ENCODE results near the gene REG3G. TPM values are rescaled to one million over a fixed set of nuclear protein-coding genes. Genes with fewer than 3 reads are reported as not detected.

Gene REG3G
- total and polyA plus RNA-seq, 2 donors (not counting 1 experiment from before 2014, with no cell fraction given) = not detected

GRCh38 chr2:78982638-78983330 lies 42.7 kb upstream of the REG3G start:
- TF ChIP-seq, protein P1, sequence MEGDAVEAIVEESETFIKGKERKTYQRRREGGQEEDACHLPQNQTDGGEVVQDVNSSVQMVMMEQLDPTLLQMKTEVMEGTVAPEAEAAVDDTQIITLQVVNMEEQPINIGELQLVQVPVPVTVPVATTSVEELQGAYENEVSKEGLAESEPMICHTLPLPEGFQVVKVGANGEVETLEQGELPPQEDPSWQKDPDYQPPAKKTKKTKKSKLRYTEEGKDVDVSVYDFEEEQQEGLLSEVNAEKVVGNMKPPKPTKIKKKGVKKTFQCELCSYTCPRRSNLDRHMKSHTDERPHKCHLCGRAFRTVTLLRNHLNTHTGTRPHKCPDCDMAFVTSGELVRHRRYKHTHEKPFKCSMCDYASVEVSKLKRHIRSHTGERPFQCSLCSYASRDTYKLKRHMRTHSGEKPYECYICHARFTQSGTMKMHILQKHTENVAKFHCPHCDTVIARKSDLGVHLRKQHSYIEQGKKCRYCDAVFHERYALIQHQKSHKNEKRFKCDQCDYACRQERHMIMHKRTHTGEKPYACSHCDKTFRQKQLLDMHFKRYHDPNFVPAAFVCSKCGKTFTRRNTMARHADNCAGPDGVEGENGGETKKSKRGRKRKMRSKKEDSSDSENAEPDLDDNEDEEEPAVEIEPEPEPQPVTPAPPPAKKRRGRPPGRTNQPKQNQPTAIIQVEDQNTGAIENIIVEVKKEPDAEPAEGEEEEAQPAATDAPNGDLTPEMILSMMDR (conservative IDR thresholded peaks at IDR 0.05 in 1 of 2, IDR thresholded peaks at IDR 0.05 in 1 of 2; ENCODE audit: low read depth in 1 of 2, low read length in 2 of 2) = no peak
- TF ChIP-seq EZH2 (IDR thresholded peaks at IDR 0.05; ENCODE audit: low read length, missing control alignments) = no peak
- Histone ChIP-seq H3K9me3 (ENCODE audit: control insufficient read depth, insufficient read depth, low read depth, low read length) (no peaks in the 10 kb centered on the region), H3K27me3 (ENCODE audit: control insufficient read depth, insufficient read depth, low read length) (no peaks in the 10 kb centered on the region), H4K20me1 (ENCODE audit: control insufficient read depth, extremely low read depth, insufficient read depth, low read length) (no peaks in the 10 kb centered on the region), H3K4me1 (ENCODE audit: control insufficient read depth, extremely low read depth, insufficient read depth, low read length) (no peaks in the 10 kb centered on the region), H3K9ac (ENCODE audit: insufficient read depth, low read length) (no peak overlapping the region), H3K4me3 (replicated peaks in 1 of 4; ENCODE audit: control extremely low read depth in 1 of 4, insufficient read depth in 1 of 4, low read depth in 3 of 4, low read length in 4 of 4) (no peak overlapping the region), H3K4me2 (ENCODE audit: extremely low read depth, insufficient read depth, low read length) (no peak overlapping the region), H3K36me3 (ENCODE audit: control insufficient read depth, insufficient read depth, low read length) (no peaks in the 10 kb centered on the region), H2AFZ (ENCODE audit: low read length) (no peak overlapping the region), H3K27ac (ENCODE audit: insufficient read depth, low read length) (no peak overlapping the region), H3K79me2 (ENCODE audit: control insufficient read depth, insufficient read depth, low read length) (no peaks in the 10 kb centered on the region)
- DNase-seq (ENCODE audit: low read depth in 2 of 2) = no peak

- no peak overlapping the region for H3K27ac ChIP-seq (ENCODE audit: insufficient read depth, low read length)
- no peaks in the 10 kb centered on the region for H3K79me2 ChIP-seq (ENCODE audit: control insufficient read depth, insufficient read depth, low read length)
- no peaks in the 10 kb centered on the region for H3K9me3 ChIP-seq (ENCODE audit: control insufficient read depth, insufficient read depth, low read depth, low read length)
- no peaks in the 10 kb centered on the region for H3K4me1 ChIP-seq (ENCODE audit: control insufficient read depth, extremely low read depth, insufficient read depth, low read length)
- H3K4me2 ChIP-seq (ENCODE audit: extremely low read depth, insufficient read depth, low read length) = no peak overlapping the region
- H4K20me1 ChIP-seq (ENCODE audit: control insufficient read depth, extremely low read depth, insufficient read depth, low read length) = no peaks in the 10 kb centered on the region
- no peaks in the 10 kb centered on the region for H3K27me3 ChIP-seq (ENCODE audit: control insufficient read depth, insufficient read depth, low read length)
- TF ChIP-seq, protein P1 (conservative IDR thresholded peaks at IDR 0.05 in 1 of 2, IDR thresholded peaks at IDR 0.05 in 1 of 2; ENCODE audit: low read depth in 1 of 2, low read length in 2 of 2) = no peak
- no peak for TF ChIP-seq EZH2 (IDR thresholded peaks at IDR 0.05; ENCODE audit: low read length, missing control alignments)
- H3K36me3 ChIP-seq (ENCODE audit: control insufficient read depth, insufficient read depth, low read length) = no peaks in the 10 kb centered on the region
- DNase-seq (ENCODE audit: low read depth in 2 of 2) = no peak
- H3K9ac ChIP-seq (ENCODE audit: insufficient read depth, low read length) = no peak overlapping the region
- H2AFZ ChIP-seq (ENCODE audit: low read length) = no peak overlapping the region
- no peak overlapping the region for H3K4me3 ChIP-seq (replicated peaks in 1 of 4; ENCODE audit: control extremely low read depth in 1 of 4, insufficient read depth in 1 of 4, low read depth in 3 of 4, low read length in 4 of 4)
These were observed 41.1 kb upstream of the REG3G start for GRCh38 chr2:78984386-78984785.

- Histone ChIP-seq H3K4me3 (replicated peaks in 1 of 4; ENCODE audit: control extremely low read depth in 1 of 4, insufficient read depth in 1 of 4, low read depth in 3 of 4, low read length in 4 of 4) (no peak overlapping the region), H3K27ac (ENCODE audit: insufficient read depth, low read length) (no peak overlapping the region), H3K27me3 (ENCODE audit: control insufficient read depth, insufficient read depth, low read length) (no peaks in the 10 kb centered on the region), H4K20me1 (ENCODE audit: control insufficient read depth, extremely low read depth, insufficient read depth, low read length) (no peaks in the 10 kb centered on the region), H2AFZ (ENCODE audit: low read length) (no peak overlapping the region), H3K9ac (ENCODE audit: insufficient read depth, low read length) (no peak overlapping the region), H3K79me2 (ENCODE audit: control insufficient read depth, insufficient read depth, low read length) (no peaks in the 10 kb centered on the region), H3K9me3 (ENCODE audit: control insufficient read depth, insufficient read depth, low read depth, low read length) (no peaks in the 10 kb centered on the region), H3K4me2 (ENCODE audit: extremely low read depth, insufficient read depth, low read length) (no peak overlapping the region), H3K4me1 (ENCODE audit: control insufficient read depth, extremely low read depth, insufficient read depth, low read length) (no peaks in the 10 kb centered on the region), H3K36me3 (ENCODE audit: control insufficient read depth, insufficient read depth, low read length) (no peaks in the 10 kb centered on the region)
- TF ChIP-seq EZH2 (IDR thresholded peaks at IDR 0.05; ENCODE audit: low read length, missing control alignments) = no peak
- TF ChIP-seq, protein P1 (conservative IDR thresholded peaks at IDR 0.05 in 1 of 2, IDR thresholded peaks at IDR 0.05 in 1 of 2; ENCODE audit: low read depth in 1 of 2, low read length in 2 of 2) = no peak
- no peak for DNase-seq (ENCODE audit: low read depth in 2 of 2)
These were observed 39.9 kb upstream of the REG3G start for GRCh38 chr2:78985558-78985957.

All from fibroblast of lung (primary cell).